Endothelial cell of hepatic sinusoid (primary cell): ENCODE results near the gene SHC1.

ENCODE experiments used
- in situ Hi-C: cut with HindIII; loops from 2 replicates; pipeline ENCODE4 v1.10.0; 2017; ENCODE audit warnings: low sequenced_read_pairs

Gene SHC1

DNA sequence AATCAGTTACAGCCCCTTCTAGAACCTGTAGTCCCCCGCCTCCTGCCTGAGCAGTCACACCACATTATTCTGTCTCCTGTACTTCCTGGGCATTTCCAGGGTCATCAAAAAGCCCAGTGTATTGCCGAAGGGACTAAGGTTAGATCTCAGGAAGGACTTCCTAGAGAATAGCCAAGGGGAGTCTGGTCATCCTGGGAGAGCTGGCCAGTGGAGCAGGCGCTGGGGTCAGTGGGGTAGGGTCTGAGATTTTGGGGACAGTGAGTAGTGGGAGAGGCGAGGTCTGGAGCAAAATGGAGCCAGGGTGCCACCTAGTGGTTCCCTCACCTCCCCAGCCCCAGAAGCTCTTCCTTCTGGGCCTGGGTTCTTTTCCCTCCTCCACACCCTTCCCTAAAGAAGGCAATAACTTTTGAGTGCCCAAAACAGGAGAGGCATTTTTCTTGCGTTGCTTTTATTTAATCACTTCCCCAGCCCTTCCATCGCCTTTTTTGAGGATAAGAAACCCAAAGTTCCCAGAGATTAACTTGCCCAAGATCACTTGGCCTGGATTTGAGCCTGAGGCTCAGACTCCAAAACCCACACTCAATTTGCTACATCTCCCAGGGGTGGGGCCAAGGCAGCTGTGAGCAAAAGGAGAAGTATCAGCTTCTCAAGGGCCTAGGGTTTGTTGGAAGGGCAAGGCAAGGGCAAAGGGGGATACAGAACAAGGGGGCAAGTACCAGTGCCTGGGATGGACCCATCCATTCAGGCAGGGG, 26.7 kb downstream of the SHC1 start:
- in situ Hi-C loops = no loop called here

DNA sequence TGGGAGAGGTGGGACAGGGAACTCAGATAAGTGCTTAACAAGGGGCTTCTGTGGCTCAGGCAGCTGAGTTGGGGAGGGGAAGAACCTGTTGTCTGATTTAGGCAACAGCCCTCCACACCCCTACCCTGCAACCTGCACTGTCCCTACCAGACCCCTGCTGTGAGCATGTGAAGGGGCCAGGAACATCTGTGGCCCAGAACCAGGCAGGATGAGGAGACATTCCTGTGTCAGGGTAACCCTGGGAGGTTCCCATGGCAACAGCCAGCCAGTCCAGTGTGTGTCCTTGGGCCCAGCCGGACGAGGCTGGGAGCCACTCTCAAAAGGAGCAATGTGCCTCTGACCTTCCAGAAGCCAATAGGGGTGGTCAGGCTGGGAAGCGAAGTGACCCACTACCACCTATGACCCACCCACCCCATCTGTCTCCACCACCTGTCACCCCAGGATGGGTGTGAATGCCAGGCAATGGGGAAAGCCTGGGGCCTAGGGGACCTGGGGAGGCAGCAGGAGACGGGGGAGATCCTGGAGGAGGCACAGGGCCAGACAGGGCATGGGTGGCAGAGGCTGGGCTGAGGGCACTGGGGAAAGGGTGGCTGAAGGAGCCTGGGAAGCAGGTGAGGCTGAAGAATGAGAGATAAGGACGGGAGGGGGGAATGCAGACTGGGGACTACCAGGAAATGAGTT, 29.1 kb downstream of the SHC1 start:
- in situ Hi-C loops = no loop called here

DNA sequence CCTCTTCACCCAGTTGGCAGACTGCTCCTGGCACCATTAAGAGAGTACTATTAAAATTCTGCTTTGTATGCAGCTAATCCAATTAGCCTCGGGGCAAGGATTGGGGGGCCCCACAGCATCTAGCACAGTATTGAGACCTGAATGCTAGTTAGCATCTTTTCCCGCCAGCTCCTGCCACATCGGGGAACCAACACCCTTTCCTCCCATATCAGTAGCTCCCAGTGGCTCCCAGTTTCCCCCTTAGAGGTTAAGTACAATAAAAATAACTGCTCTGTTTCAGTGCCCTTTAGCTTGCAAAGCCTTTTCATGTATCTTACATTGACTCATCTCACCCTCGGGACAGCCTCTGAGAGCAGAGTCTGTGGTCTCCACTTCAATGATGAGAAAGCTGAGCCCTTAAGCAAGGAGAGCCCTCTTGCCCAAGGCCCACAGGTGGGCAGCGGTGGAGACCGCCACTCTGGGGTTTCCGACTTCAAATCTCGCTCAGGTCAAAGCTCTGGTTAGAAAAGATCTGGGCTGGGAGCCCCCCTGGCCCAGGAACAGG, 29.8 kb downstream of the SHC1 start:
- in situ Hi-C loops = no loop called here

DNA sequence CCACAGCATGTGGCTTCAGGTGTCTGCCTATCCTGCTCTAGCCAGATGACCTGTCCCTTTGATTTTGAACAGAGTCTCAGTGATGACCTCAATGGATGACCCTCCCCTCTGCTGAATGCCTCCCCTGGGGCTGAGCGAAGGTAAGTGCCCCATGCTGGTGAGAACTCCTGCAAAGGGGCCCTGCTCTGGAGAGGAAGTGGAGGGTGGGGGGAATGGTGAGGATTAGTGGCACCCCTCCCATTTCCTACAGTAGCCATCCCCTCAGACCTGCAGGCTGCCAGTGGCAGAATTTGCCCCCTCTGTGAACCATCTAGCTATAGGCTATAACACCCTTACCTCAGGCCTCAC, 30.4 kb downstream of the SHC1 start:
- in situ Hi-C loops = no loop called here

DNA sequence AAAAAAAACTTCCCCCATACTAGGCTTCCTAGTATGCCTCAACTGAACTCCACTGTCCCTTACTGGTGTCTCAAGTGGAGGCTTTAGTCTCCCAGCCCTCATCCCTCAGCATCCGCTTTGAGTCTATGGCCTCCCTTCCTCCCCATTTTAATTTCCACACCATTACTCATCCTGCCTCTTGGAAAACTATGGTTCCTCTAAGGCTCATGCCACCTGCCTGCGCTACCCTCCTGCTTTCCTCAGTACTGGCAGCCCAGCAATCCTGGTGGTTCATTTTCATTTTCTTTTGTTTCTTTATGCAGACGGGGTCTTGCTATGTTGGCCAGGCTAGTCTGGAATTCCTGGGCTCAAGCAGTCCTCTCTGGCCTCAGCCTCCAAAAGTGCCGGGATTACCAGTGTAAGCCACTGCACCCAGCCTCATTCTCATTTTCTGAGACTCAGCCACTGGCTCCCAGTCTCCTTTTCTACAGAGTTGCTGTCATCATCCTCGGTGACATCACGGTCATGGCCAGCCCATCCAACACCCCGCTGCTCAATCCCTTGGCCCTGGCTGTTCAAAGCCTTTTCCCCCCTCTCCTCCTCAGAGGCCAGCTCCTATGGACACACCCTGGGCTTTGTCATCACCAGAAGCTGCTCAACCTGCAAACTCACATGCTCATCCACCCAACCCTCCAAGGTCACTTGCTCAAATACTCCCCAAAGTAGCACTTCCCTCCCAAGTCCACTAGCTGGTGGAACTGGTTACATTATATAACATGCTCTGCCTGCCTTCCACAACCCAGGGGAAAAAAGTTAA, 31.7 kb downstream of the SHC1 start:
- in situ Hi-C loops = no loop called here

DNA sequence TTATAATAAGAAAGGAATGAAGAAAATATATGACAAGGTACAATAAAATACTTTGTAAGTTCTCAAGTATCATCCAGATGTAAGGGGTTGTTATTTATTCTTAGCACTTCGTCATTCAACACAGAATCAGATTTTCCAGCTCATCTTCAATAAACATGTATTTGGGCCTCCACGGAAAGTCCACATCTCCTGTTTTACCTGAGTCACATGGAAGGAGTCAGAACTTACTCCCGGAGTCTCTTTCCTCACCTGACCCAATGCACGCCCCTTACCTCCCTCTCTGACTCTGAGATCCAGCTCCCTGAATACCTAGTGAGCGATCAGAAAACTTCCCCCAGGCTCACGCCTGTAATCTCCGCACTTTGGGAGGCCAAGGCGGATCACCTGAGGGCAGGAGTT, 32.6 kb downstream of the SHC1 start:
- in situ Hi-C loops = no loop called here

DNA sequence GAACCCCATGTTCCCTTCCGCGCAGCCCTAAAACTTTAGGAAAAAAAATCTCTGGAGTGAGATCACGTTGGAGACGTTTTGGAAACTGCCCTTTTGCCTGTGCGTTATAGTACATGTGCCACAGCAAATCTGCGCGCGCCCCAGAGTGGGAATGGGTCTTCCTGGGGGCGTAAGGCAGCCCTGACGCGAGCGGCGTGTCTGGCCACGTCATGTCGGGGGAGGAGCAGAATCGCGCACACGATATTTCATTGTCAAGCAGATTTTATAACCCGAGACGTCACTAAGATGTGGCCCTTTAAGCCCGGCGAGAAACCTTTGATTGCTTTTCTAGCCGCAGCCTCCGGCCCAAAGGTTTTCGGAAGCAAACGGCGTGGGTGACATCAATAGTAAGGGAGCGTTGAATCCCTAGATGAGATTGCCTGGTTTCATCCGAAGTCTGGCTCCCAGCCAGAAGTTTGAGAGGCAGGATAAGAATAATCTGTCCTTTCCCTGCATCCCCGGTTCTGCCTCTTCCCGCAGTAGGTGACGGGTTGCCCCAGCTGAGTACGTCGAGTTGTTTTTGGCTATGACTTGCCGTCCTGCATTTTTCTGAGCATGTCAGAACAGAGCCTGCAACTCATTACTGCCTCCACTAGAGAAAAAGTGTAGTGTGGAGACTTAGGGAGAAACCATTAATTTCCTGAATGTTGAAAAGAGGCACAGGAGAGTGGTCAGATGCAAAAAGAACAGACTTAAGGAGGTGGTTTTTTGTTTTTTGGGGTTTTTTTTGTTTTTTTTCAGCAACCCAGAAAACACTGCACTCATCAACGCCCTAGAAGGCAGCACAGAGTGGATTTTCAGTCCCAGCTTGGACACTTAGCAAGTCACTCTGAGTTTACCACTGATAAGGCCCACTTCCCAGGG, 33.2 kb downstream of the SHC1 start:
- in situ Hi-C loops = no loop called here

DNA sequence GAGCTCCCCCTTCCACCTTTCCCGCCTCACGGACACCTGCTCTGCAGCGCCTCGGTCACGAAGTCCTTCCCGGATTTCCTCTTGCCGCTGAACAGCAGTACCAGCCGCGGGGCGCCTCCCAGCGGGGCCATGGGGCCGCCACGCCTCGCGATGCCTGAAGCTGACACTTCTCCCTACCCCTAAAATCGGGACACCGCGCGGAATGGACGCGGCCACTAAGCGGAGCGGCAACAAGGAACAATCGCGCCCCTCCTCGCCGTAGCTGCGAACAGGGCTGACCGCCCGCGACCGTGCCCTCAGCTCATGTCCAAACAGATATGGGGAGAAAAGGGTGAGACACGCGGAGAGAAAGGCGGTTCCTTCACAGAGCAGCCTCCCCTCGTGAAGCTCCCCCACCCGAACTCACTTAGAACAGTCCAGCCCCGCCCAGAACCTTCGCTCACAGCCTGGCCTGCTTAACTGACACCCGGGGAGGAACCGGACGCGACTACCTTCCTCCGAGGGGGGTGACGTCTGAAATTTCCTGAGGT, 33.9 kb downstream of the SHC1 start, which contains the start of gene PMVK:
Gene PMVK (minus strand): TSS at position 165 of the 530 bp plus-strand sequence. CDS start 34 bp downstream, at position 131.
- in situ Hi-C loops = no loop called here

DNA sequence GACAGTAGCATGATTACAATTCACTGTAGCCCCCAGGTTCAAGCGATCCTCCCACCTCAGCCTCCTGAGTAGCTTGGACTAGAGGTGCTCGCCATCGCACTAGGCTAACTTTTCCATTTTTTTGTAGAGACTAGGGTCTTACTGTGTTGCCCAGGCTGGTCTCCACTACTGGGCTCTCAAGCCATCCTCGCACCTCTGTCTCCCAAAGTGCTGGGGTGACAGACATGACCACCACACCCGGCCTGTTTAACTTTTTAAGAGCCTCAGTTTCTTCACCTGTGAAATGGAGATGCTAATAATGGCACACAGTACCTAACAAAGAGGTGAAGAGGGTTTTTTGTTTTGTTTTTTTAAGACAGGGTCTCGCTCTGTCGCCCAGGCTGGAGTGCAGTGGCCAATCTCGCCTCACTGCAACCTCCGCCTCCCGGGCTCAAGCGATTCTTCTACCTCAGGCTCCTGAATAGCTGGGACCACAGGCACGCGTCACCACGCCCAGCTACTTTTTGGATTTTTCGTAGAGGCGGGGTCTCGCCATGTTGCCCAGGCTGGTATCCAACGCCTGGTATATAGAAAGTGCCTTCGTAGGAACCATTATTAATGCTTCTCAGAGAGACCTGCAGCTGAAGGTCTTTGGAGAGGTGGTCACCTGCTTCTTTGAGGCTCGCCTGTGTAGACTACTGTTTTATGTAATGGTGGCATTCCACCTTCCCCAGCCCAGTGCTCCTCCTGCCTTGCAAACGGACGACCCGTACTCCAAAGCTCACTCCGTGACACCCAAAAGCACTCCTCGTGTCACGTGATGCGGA, 34.6 kb downstream of the SHC1 start:
- in situ Hi-C loops = no loop called here

DNA sequence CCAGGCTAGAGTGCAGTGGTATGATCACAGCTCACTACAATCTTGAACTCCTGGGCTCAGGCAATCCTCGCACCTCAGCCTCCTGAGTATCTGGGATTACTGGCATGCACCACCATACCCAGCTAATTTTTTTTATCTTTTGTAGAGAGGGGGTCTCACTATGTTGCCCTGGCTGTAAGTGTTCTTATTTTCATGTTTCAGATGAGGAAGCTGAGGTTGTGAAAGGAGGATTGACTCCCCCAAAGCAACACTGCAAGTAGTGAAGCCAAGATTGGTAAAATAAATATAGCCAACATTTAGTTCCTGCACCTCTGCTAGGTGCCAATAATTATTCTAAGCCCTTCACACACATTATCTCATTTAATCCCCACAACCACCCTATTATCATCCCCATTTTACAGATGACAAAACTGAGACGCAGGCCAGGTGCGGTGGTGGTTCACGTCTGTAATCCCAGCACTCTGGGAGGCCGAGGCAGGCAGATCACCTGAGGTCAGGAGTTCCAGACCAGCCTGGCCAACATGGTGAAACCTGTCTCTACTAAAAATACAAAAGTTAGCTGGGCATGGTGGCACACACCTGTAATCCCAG, 36.1 kb downstream of the SHC1 start:
- in situ Hi-C loops = no loop called here

DNA sequence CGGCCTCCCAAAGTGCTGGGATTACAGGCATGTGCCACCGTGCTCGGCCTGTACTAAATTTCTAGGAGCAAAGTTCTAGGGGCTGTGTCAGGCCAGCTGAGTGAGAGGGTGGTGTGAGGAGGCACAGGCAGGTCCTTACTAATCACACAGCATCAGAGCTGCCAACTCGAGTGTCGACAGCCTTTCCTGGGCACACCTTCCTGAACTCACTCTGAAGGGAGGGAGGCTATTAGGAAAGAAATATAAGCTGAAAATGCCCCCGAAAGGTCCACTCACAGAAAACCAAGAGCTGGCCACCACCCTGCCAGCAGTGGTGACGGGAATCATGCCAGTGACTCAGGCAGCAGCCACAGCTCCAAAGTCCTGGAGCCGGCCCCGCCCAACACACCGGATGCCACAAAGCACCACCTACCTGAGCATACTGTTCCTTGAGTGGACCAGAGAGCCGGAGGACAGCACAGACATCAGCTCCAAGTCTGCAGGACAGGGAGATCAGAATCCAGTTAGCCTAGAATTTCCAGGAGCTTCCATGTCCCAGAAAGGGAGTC, 38.5 kb downstream of the SHC1 start:
- in situ Hi-C loops = no loop called here

DNA sequence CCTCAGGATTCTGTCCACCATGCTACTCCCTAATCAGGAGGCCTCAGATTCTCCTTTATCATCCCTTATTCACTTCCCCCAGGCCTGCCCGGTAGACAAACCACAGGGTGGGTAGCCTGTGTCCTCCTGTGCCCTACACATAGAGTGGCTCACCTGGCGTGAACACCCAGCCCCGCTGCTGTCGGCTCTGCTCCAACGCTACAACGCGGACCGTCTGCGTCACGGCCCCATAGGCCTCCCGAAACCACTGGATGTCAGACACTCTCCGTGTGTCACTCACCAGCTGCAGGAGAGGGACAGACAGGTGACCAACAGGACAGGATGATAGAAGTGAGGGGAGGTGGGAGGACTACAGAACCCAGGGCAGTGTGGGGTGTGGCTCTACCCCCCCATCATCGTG, 44.3 kb downstream of the SHC1 start:
- in situ Hi-C loops = no loop called here

DNA sequence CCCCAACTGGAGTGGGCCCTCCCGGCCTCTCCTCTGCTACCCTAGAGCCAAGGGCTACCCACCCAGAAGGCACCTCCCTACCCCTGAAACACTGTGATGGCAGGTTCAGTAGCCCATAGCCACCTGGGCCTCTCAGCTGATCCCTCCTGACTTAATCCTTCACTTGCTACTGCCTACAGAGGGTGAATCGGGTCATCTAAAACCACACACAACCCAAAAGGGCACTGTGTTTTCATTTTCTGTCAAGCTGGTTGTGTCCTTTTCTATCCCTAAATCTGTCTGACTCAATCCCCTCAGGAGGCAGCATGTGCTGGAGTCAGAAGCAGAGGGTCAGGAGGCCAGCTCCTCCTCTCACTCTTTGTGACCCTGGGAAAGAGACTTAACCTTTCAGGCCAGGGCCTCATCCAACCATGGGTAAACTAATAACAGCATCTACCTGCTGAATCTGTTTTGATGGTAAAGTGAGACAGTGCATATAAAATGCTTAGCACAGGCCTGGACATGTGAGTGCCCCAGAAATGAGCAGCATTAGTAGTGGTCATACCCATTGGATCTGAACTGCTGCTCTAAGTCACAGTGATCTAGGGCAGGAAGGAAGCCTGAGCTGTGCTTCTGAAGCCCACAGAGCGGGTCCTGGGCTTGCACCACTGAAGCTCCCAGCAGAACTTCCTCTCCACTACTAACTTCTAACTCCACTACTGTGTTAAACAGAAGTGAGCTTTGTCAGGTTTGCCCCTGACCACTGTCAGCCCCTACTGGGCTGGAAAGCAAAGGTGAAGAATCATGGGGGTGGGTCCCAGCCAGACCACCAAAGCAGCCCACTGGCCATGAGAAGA, 45.0 kb downstream of the SHC1 start:
- in situ Hi-C loops = no loop called here

DNA sequence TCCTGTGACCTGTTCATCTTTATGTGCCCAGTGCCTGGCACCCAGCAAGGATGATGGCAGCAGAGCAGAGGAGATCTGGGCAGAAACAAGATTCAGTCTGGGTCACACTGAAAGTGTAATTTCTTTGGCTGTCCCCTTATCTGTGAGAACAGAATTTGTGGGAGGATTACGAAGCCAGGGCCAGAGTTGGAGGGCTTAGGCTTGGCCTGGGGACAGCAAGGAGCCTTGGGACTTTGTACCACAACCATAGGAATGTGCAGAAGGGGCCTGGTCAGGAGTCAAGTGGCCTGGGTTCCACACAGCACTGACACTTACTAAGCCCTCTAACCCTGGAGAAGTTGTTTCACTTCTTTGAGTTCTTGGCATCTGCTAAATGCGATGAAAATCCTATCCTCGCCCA, 46.9 kb downstream of the SHC1 start:
- in situ Hi-C loops = no loop called here

DNA sequence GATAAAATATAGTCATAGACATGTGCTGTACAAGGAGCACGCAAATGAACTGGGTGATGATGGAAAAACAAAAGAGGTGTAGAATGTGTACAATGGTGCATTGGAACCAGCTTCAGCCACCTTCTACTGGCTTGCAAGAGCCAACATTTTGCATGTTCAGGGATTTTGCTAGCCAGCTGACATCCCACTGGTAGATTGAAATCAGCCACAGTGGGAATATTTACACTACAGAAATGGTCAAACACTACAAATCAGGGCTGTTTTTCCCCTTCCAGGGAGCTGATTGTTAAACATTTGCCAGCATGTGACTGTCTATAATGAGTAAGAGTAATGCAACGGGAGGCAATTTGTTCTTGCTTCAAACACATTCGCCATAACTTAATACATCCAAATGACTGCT, 57.3 kb downstream of the SHC1 start:
- in situ Hi-C loops = loop anchor here (5.0 to 10.0 kb wide), 5 partner anchors 41 to 128 kb away; partner anchors contain the start of genes KCNN3 and PBXIP1

DNA sequence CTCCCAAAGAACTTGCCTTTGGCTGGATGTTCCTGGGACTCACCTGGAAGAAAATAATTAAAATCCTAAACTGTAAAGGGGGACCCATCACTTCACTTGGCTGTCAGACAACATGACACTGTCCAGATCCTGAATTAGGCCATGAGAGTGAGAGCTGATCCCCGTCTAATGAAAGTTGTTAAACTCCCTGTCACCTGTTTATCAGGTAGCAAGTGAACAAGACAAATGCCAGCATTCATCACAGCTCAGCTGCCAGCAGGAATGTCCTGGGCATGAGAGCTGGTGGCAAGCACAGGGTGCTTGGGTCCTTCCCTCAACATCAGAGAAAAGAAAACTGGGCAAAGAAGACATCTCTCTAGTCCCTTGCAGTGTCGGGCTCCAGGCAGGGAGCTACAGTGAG, 57.8 kb downstream of the SHC1 start:
- in situ Hi-C loops = loop anchor here (5.0 to 10.0 kb wide), 5 partner anchors 40 to 128 kb away; partner anchors contain the start of genes KCNN3 and PBXIP1
